Calu3 (cell line): Measurements from ENCODE around the gene GLT8D2. TPM values are rescaled to one million over a fixed set of nuclear protein-coding genes. Genes with fewer than 3 reads are reported as not detected.

Source experiments
- BruUV-seq: library from RNA; stranded (reverse); fragments of 400-500 nt; replicated peaks from 2 replicates; lab custom pipeline; 2021; lab: Mats Ljungman, UMichigan
- CTCF ChIA-PET: fragments of 300-600 bp; sonication (Branson Sonifier 250); formaldehyde crosslinking; loops from one replicate; lab custom pipeline; 2022; ENCODE audit warnings: antibody characterized with exemption; lab: Charles Lee
- DNase-seq: peaks from one replicate; pipeline ENCODE4 v3.0.0; 2022
- H3K27ac Mint-ChIP-seq: one replicate; pipeline ENCODE4 v1.8.0; 2022; ENCODE audit warnings: mixed read lengths; ENCODE audit not compliant: unreplicated experiment
- H3K27me3 Mint-ChIP-seq: one replicate; pipeline ENCODE4 v1.8.0; 2022; ENCODE audit warnings: mixed read lengths; ENCODE audit not compliant: unreplicated experiment
- H3K36me3 Mint-ChIP-seq: one replicate; pipeline ENCODE4 v1.8.0; 2022; ENCODE audit warnings: mild to moderate bottlenecking, moderate library complexity, mixed read lengths; ENCODE audit not compliant: insufficient read depth, unreplicated experiment
- H3K4me1 Mint-ChIP-seq: one replicate; pipeline ENCODE4 v1.8.0; 2022; ENCODE audit warnings: mild to moderate bottlenecking, low read depth, mixed read lengths; ENCODE audit not compliant: unreplicated experiment
- H3K4me3 Mint-ChIP-seq: one replicate; pipeline ENCODE4 v1.8.0; 2022; ENCODE audit warnings: mild to moderate bottlenecking, low read depth, moderate library complexity, mixed read lengths; ENCODE audit not compliant: unreplicated experiment
- H3K9me3 Mint-ChIP-seq: one replicate; pipeline ENCODE4 v1.8.0; 2022; ENCODE audit warnings: low read depth, mixed read lengths; ENCODE audit not compliant: unreplicated experiment
- CTCF ChIP-seq: fragments of 200-600 bp; IDR thresholded peaks from one replicate; pipeline ENCODE4 v1.8.0; 2022; ENCODE audit warnings: antibody characterized with exemption; ENCODE audit not compliant: unreplicated experiment
- intact Hi-C: fragments of 100-400 bp; cut with micrococcal nuclease; formaldehyde crosslinking; loops from one replicate; pipeline ENCODE4 v1.10.0; 2022; ENCODE audit not compliant: unreplicated experiment
- total RNA-seq: library from RNA; stranded (reverse); gene quantifications from 2 replicates; pipeline ENCODE4 v1.2.3, GENCODE V29; 2022

The GLT8D2 gene
- total RNA-seq, 1 experiment from 2014 or later: not detected

GRCh38 chr12:103958621-103959020 is 91.4 kb downstream of the GLT8D2 start:
- intact Hi-C loops: loop anchor here (5.0 kb wide), 1 partner anchor 76 kb away; no protein-coding TSS in a partner anchor
- H3K36me3 Mint-ChIP-seq: peaks cover 44% of the 10 kb centered on the region
- no peak for DNase-seq
- no peaks in the 10 kb centered on the region for H3K27me3 Mint-ChIP-seq
- BruUV-seq: no TSS peak
- peaks cover 20% of the 10 kb centered on the region for H3K4me1 Mint-ChIP-seq
- peak overlapping the region; percentile 15 for H3K27ac Mint-ChIP-seq
- H3K9me3 Mint-ChIP-seq: no peaks in the 10 kb centered on the region
- no peak overlapping the region for H3K4me3 Mint-ChIP-seq
- no peak for TF ChIP-seq CTCF
- CTCF ChIA-PET: interaction anchor here (1.0 kb wide), 1 partner anchor 15 kb away, joined by 4 read pairs; no protein-coding TSS in a partner anchor

- H3K4me3 Mint-ChIP-seq: peak overlapping the region; percentile 77
- no peak for TF ChIP-seq CTCF
- peak overlapping the region; percentile 92 for H3K27ac Mint-ChIP-seq
- CTCF ChIA-PET: interaction anchor here (0.7 to 1.0 kb wide), 2 partner anchors 14 to 102 kb away, joined by 4 read pairs; no protein-coding TSS in a partner anchor
- no peaks in the 10 kb centered on the region for H3K9me3 Mint-ChIP-seq
- no peak for DNase-seq
- peaks cover 43% of the 10 kb centered on the region for H3K36me3 Mint-ChIP-seq
- no TSS peak for BruUV-seq
- H3K4me1 Mint-ChIP-seq: peaks cover 22% of the 10 kb centered on the region
- intact Hi-C loops: loop anchor here (5.0 kb wide), 1 partner anchor 76 kb away; no protein-coding TSS in a partner anchor
- no peaks in the 10 kb centered on the region for H3K27me3 Mint-ChIP-seq
Observed at GRCh38 chr12:103957865-103958388, 92.1 kb downstream of the GLT8D2 start.

GRCh38 chr12:103956509-103957027 is 93.4 kb downstream of the GLT8D2 start:
- intact Hi-C loops: loop anchor here (5.0 kb wide), 1 partner anchor 74 kb away; no protein-coding TSS in a partner anchor
- Mint-ChIP-seq H3K27ac (peak overlapping the region; percentile 92), H3K4me1 (peaks cover 29% of the 10 kb centered on the region), H3K9me3 (no peaks in the 10 kb centered on the region), H3K4me3 (peak overlapping the region; percentile 77), H3K27me3 (no peaks in the 10 kb centered on the region), H3K36me3 (peaks cover 55% of the 10 kb centered on the region)
- TF ChIP-seq CTCF: no peak
- peak; percentile 36 for DNase-seq
- CTCF ChIA-PET: interaction anchor here (0.7 to 1.5 kb wide), 3 partner anchors 9 to 107 kb away, joined by 3 to 6 read pairs (median 3); partner anchors contain the start of genes HSP90B1 and TDG
- no TSS peak for BruUV-seq

- Mint-ChIP-seq H3K9me3 (no peaks in the 10 kb centered on the region), H3K4me3 (peak overlapping the region; percentile 77), H3K27ac (peak overlapping the region; percentile 92), H3K36me3 (peaks cover 57% of the 10 kb centered on the region), H3K4me1 (peaks cover 29% of the 10 kb centered on the region), H3K27me3 (no peaks in the 10 kb centered on the region)
- CTCF ChIA-PET: interaction anchor here (0.6 to 1.5 kb wide), 4 partner anchors 10 to 353 kb away, joined by 3 to 6 read pairs (median 4); partner anchors contain the start of genes HSP90B1 and TDG
- intact Hi-C loops: loop anchor here (5.0 kb wide), 1 partner anchor 74 kb away; no protein-coding TSS in a partner anchor
- no peak for DNase-seq
- no peak for TF ChIP-seq CTCF
- BruUV-seq: no TSS peak
Observed at GRCh38 chr12:103955811-103956508, 94.0 kb downstream of the GLT8D2 start.
